GM04503 (cell line): ENCODE data around the gene SLC12A7.

Experiments used
- DNase-seq: peaks from one replicate; pipeline ENCODE4 v3.0.0-alpha.2; 2012; ENCODE audit warnings: low read depth

Gene SLC12A7

DNA sequence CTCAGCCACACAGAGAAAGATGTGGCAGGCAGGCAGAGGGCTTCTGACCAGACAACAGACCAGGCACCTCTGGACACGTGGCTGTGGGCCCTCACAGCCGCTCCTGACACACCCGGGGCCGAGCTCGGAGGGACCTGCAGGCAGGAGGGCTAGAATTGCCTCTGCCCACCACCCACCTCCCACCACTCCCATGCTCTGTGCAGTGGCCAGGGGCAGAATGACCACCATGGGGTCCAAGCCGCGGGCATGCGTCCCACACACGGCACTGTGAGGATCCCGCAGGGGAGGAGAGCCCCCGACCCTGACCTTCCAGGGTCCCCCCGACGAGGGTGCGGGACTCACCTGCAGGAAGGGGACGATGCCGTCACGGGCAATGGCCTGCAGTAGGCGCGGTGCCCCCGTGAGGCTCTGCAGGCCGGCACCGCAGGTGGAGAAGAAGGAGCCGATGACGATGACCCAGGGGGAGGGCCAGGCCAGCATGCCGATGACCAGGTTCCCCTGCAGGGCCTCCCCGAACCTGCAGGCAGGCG, 34.3 kb downstream of the SLC12A7 start:
- DNase-seq, result no peak

DNA sequence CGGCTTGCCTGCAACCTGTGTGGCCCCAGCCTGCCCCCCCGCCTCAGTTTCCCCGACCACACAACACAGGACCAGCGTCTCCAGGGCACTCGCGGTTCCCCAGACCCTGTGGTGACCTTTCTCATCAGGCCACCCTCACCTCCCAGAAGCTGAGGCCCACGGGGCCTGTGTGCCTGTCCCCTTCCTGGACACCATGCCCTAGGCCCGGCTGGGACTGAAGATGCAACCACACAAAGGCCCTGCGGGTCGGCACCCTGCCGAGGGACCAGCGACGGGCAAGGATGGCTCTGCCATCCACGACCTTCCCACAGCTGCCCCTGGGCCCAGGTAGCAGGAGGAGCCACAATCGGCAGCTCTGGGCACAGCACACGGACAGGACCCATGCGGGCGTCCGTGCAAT, 34.8 kb downstream of the SLC12A7 start:
- DNase-seq, result no peak

DNA sequence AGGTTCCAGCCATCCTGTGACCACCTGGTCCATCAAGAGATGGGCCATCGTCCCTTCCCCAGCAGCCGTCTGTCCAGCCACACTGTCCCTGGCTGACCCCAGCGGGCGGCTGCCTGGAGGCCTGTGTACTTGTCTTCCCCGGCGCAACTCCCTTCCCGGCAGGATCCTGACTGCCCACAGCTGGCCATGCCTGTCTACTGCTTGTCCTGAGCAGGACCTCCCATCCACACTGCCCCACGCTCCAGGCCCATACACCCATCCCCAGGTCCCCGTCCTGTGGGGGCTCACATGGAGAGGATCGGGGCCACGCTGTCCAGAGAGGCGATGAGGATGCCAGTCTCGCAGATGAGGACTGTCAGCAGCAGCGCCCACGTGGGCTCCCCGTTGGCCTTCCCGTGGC, 35.5 kb downstream of the SLC12A7 start:
- no peak for DNase-seq

DNA sequence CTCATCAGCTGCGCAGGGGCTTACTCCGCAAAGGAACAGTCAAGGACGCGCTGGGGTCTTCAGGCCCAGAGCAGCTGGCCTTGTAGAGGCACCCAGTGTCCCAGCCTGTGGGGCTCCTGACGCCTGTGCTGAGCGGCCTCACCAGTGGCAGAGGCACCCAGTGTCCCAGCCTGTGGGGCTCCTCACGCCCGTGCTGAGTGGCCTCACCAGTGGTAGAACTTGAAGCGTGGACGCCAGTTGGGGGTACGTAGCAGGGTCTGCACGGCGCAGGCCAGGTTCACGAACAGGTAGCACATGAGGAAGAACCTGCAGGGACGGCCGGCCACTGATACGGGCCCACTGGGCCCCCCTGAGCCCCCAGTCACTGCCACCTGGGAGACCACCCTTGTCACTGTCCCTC, 35.9 kb downstream of the SLC12A7 start:
- no peak for DNase-seq

DNA sequence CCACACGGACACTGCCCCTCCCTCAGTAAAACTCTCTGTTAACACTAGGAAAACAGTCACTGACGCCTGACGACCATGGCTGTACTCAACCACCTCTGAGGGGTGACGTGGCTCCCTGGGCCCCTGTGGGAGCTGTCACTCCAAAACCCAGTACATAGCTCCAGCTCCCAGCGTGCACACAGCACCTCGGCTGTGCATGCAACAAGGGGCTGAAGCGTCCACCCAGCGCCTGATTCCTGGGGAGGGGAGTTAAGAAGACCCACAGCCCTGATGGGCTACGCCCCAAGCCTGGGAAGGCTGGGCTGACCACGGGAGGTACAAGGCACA, 36.3 kb downstream of the SLC12A7 start:
- DNase-seq, result no peak

DNA sequence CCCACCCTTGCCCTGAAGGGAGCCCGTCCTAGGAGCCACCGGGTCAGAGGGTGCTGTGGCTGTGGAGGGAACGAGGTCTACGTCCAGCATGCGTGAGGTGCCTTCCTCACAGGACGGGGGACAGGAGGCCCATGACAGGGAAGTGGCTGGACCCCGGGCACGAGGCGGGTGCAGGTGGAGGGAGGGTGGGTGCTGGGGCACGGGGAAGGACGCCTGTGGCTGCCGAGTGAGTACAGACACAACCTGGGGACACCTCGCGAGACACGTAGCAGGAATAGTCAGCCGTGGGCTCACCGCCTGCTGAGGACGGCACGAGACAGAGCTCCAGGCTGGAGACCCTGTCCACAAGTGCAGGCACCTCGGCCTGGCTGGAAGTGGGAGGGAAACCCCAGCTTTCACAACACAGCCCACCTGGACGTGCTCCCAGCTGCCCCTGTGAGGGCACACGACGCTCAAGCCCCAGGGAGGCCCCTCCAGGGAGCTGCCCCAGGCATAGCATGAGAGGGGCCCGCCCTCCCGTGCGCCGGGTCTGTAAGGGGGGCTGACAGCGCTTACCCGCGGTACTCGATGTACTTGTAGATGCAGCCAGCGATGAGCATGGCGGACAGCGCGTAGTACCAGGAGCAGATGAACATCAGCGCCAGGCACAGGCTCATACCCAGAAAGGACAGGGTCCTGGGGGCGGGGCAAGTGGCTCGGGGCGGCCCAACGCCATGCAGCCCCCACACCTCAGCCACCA, 36.9 kb downstream of the SLC12A7 start:
- no peak for DNase-seq

DNA sequence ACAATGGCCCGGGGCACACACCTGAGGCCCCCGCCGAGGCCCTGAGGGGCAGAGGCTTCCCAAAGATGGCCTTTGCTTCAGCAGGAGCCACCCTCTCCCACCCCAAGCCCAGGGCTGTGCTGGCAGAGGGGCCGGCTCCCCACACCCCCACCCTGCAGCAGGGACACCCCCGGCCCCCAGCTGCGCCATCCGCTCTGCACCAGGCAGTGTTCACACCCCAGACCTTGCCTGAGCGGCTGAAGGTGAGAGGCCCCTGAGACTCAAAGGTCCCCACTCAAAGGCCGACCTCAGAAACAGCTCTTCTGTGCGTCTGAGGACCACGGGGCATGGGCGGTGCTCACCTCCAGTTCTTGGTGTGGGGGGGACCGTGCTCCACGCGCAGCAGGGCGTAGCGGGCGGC, 37.6 kb downstream of the SLC12A7 start:
- DNase-seq, result no peak

DNA sequence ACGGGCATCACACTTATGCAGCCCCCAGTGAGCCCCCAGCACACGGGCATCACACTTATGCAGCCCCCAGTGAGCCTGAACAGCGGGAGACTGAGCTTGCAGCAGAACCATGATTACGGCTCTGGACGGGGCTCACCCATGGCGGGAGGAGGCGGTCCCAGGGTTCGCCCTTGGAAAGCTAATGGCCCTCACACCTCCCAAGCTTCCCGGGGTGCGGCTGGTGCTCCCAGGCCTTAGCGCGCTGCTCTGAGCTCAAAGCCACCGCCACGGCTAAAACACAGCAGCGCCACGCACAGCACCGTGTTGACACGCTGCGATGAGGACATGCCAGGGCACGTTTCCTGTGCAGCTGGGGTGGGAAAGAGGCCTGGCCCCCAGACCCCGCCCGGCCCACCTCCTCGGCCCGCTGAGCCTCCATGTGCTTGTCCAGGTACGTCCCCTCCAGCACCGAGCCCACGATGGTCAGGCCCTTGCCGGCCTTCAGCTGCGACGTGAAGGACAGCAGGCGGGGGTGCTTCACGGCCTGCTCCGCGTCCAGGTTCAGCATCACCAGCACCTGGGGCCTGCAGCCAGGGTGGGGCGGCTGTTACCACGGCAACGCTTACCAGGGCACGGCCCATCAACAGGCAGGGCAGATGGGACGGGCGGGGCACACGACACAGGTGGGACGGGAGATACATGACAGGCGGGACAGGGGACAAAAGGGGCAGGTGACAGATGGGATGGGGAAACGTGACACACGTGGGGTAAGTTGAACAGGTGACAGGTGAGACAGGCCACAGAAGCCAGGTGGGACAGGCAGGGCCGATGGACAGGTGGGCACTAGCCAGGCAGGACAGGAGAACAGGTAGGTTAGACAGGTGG, 38.4 kb downstream of the SLC12A7 start:
- no peak for DNase-seq

DNA sequence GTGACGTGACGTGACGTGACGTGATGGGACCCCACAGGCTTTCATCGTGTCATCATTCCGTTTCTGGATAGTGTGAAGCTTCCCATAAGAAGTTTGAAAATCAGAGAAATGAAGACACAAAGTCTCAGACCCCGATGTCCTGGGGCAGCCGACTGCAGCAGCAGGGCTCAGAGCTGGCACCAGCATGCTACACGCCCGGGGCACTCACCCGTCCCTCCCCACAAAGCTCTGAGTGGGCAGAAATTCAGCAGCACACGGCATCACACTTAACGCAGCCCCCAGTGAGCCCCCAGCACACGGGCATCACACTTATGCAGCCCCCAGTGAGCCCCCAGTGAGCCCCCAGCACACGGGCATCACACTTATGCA, 42.2 kb downstream of the SLC12A7 start:
- no peak for DNase-seq

DNA sequence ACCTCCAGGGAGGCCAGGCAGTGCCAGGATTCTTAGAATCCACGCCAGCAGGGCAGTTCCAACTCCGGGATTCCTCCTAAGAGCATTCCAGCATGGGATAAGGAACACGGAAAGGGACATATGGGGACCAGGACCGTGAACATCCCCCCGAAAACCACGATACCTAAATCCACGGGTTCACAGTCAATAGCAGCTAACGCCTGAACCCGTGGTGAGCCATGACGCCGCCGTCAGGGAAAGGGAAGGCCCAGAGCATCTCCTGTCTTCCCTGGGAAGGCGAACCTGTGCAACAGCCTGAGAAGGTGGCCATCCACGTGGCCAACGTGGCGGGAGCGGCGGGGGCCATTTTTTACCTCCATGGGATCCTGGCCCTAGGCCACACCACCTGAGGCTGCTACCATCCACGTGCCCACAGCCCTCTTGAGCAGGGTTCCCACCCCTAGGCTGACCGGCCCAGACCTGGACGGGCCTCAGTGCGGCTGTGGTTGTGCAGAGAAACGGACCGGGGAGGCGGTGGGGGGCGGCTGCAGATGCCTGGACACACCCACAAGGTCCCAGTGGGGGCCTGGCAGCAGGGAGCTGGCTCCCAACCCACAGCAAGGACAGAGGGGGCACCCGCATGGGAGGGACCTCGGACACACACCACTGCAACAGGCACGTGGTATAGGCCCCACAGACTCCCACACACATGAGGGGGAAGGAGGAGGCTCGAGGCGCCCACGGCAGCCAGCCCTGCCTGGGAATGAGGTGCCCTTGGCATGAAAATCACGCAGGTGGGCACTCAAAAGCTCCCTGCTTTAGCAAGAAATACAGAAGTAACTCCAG, 42.8 kb downstream of the SLC12A7 start:
- DNase-seq, result no peak

DNA sequence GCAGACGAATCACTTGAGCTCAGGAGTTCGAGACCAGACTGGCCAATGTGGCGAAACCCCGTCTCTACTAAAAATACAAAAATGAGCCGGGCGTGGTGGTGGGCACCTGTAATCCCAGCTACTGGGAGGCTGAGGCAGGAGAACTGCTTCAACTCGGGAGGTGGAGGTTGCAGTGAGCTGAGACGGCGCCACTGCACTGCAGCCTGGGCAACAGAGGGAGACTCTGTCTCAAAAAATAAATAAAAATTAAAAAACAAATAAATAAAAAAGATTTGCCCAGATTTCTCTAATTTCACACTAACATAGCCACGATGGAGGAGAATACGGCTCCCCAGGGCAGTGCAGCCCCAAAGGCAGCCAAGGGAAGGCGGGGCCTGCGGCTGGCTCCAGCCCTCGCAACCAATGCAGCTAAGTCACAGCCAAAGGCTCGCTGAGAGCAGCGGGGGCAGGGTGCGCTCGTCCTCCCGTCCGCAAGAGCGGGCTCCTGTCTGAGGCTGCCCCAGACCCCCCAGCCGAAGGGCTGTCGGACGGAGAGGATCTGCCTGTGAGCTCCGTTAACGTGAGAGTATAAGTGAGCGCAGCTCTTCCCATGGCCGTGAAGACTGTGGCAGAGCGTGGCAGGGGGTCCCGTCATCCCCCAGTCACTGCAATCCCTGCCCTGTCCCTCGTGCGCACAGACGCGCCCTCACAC, 43.5 kb downstream of the SLC12A7 start:
- DNase-seq, result no peak

DNA sequence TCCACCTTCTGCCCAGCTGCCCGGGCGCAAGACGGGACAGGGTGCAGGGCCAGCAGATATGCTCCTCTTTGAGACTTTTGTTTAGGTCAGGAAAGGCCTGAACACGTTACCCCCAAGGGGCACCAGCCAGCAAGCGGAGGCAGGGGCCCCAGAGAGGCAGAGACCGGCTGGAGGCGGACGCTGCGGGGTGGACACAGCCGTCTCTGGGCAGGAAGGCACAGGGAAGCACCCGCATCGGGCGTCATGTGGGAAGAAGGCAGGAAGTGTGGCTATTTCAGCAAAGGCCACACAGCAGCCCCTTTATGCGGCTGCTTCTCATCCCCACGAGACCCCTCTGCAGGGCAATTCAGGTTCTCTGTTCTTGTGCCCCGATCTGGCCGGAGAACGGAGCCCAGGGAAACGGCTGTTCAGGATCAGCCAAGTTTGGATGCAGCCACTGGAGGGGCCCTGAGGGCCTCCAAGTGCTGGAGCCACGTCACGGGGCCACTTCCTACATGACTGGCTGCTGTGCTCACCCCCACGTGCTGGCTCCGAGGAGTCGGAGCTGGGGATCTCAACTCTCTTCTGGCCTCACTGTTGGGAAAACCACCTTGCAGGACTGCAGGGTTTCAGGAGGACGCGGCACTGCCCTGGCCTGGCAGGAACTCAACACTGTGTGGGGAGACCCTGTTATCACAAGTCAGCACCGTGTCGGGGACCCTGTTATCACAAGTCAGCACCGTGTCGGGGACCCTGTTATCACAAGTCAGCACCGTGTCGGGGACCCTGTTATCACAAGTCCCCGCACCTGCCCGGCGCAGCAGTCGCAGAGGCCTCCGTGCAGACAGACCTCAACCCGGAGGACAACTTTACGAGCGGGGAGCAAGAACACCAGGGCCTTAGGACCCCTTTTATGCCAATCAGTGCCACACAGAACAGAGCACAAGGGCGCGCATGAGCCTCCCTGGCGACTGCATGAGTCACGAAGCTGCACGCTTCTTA, 44.4 kb downstream of the SLC12A7 start:
- no peak for DNase-seq

DNA sequence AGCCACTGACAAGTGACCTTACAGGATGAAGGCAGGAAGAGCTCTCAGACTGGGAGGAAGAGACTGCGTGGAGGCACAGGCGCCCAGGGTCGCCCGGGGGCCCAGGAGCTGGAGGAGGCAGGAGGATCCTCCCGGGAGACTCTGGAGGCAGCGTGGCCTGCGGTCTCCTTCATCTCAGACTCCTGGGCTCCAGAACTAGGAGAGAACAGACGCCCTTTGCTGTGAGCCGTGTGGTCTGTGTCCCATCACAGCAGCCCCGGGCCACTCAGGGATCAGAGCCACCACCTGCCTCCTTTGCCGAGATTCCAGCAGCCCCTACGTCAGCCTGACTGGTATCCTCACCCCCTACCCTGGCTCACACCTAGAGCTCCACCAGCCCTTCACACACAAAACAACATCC, 45.2 kb downstream of the SLC12A7 start:
- DNase-seq, result no peak

DNA sequence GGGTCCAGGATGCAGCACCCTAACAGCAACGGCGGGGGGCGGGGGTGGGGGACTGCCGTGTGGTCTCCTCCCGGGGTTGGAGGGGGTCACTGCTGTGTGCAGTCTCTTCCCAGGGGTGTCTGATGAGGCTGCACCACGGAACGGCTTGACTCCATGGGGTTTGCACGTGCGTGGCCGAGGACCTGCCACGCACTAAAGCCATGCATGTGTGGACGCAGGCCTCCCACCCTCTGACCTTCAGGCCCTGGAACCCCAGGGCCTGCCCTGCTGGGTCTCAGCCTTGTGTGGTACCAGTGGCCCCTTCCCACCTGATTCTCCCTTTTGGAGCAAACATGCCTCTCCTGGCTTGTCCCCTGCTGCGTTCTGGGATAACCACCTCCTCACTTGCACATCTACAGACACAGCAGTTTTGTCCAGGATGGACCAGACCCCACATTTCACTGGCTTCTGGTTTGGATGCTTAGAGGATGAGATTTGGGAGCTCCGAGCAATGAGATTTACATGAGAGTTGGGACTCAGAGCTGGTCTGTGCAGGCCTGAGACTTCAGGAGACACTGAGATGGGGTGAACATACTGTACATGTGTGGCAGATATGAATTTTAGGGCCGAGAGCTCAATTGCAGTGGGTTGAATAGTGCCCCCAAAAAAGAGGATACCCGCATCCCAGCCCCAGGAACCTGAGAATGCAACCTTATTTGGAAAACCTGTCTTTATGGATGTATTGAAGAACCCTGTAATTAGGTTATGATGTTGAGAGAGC, 45.8 kb downstream of the SLC12A7 start:
- no peak for DNase-seq

DNA sequence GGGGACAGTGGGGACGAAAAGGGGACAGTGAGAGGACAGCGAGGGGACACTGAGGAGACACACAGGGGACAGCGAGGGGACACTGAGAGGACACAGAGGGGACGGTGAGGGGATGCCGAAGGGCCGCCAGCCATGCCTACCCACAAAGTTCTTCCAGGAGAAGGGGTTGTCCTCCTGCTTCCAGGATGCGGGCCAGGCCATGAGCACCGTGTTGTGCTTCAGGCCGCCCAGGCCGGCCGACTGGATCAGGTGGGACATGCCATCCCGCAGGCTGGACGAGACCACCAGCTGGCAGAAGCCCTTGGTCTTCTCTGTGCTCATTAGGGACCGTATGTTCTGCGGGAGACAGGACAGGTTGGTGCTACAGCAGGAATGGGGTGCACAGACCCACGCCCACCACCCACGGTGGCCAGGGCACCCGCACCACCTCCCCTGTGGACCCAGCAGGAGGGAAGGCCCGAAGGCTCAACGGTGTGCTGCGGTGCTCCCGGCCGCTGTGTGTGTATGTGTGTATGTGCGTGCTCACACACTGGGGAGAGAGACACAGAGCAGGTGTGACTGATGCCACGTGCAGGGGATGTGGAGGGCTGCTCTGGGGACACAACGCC, 46.6 kb downstream of the SLC12A7 start:
- DNase-seq, result no peak

DNA sequence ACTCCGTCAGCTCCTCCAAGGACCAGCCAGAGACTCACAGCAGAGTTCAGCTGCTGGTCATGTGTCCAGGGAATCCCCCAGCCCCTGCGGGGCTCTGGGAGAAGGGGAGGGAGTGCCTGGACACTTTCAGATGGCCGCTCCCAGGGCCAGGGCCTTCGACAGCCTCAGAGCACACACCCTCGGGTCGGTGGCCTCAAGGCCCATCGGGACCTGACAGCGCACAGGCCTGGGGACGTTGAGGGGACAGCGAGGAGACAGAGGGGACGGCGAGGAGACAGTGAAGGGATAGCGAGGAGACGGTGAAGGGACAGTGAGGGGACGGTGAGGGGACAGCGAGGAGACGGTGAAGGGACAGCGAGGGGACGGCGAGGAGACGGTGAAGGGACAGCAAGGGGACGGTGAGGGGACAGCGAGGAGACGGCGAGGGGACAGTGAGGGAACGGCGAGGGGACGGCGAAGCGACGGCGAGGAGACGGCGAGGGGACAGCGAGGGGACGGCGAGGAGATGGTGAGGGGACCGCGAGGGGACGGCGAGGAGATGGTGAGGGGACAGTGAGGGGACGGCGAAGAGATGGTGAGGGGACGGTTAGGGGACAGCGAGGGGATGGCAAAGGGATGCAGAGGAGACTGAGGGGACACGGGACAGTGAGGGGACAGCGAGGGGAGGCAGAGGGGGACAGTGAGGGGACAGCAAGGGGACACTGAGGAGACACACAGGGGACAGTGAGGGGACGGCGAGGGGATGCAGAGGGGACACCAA, 47.3 kb downstream of the SLC12A7 start:
- DNase-seq, result no peak

DNA sequence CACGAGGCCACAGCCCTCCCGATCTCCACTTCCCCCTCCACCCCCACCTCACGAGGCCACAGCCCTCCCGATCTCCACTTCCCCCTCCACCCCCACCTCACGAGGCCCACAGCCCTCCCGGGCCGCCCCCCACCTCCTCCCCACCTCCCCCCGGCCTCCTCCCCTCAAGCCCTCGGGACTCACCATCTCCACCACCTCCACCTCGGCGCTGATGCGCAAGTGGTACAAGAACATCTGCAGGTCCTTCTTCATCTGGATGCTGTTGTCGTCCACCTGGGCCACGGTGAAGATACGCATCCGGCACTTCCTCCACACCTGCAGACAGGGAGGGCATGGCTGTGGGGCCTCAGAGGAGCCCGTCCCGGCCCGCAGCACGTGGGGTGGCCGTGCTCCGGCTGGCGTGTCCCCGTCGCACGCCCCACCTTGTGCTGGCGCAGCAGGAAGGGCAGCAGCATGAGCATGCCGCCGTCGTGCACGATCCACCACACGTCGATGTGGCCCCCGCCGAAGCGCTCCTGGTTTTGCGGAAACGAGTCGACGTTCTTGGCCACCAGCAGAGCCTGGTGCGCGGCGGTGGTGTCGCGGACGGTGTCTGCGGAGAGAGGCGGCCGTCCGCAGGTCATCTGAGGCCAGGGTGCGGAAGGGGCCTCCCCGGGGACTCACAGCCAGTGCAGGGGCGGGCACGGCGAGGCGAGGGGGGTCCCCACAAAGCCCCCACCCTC, 48.0 kb downstream of the SLC12A7 start:
- no peak for DNase-seq
